DOHH2 (cell line): ENCODE results near the gene CHD9.

Source experiments
- CTCF ChIP-seq: fragments of 200-600 bp; sonication (generic); IDR thresholded peaks from one replicate; pipeline ENCODE4 v1.5.1; 2014; ENCODE audit warnings: antibody characterized with exemption, mild to moderate bottlenecking, low read depth, low read length; ENCODE audit not compliant: poor library complexity, severe bottlenecking
- EZH2phosphoT487 ChIP-seq: fragments of 200-600 bp; sonication (generic); IDR thresholded peaks from 2 replicates; pipeline ENCODE4 v1.6.1; 2017; ENCODE audit warnings: borderline replicate concordance, mild to moderate bottlenecking, antibody characterized with exemption, low read length, moderate library complexity, mixed read lengths

GRCh38 chr16:53054670-53055485, at the start of gene CHD9:
- TF ChIP-seq CTCF (peak; percentile 96), EZH2phosphoT487 (no peak)
